GM18499 (cell line): Measurements from ENCODE around the gene NR5A2.

Source experiments
- ATAC-seq: cut with Tn5 transposase; IDR thresholded peaks from one replicate; pipeline ENCODE4 v1.9.1; 2021; ENCODE audit warnings: moderate number of reproducible peaks; ENCODE audit not compliant: insufficient read depth, unreplicated experiment

The NR5A2 gene

DNA sequence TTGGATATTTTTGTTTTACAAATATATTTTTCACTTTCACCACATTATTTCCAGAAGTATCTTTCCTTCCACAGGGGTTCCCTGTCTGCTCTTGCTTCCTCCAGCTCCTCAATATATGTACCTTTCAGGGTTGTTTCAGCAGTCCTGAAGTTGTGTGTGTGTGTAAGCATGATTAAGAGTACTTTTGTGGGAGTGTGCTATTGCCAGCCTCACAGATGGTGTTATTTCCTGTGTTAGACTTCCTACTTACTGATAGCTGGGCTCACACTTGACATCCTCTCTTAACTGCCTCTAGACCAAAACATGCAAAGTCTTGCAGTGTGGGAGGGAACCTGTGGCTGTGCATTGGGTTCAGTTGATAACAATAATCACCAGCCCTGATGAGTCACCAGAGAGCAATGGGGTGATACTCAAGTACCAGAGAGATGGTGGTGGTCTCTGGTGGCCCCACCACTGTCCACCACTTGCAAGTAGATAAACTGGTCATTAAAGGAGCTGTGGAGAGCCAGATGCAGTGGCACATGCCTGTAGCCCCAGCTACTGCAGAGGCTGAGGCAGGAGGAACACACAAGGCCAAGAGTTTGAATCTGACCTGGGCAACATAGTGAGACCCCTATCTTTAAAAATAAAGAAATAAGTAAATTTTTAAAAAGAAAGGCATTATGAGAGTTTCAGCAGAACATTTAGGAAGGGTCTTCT lies 126.7 kb downstream of the NR5A2 start:
- peak; percentile 90 for ATAC-seq

GRCh38 chr1:200157715-200158114 lies 130.2 kb downstream of the NR5A2 start:
- no peak for ATAC-seq

DNA sequence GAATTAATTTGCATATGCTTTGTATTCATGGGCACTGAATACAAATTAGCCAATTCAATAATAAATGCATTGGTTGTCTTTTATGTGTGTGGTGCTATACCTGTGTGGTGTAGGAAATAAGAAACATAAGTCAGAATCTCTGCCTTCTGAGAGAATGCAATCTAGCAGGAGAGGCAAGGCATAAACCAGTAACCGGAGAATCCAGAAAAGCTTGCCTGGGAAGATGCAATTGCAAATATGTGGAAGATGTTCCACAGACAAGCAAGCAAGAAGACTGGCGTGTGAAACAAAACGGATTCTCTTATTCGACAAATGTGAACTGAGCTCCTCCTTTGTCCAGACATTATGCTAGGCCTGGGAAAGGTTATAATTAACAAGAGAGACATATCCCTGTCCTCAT lies 134.3 kb downstream of the NR5A2 start:
- no peak for ATAC-seq

DNA sequence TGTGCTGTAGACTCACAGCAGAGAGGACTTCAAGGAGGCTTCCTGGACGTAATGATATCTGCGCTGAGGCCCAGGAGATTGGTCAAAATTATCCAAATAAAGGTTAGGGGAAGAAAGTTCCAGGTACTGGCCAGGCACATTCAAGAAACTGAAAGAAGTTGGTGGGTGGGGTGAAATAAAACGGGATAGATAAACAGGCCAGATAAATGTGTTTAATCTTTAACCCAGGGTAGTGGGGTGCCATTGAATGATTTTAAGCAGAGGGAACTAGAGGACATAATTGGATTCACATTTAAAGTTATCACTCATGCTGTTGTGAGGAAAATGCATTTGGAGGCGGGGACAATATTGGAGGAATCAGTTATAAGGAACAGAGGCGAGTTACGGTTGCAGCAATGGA lies 134.7 kb downstream of the NR5A2 start:
- ATAC-seq, result no peak

DNA sequence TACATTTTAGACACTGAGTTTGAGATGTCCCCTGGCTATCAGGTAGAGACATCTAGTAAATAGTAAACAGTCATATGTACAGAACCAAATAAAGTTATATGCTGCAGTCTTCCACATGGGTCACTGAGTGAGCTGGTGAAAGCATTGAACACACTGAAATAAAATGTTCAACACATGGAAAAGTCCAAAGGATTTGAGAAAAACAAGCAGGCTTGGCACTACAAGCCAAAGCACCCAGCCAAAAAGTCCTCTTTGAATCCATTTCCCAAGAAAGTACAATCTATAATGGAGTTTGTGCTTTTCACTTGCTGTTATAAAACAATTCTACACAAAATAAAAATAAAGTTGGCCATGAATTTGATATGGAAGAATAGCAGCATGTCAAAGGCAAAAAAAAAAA lies 135.4 kb downstream of the NR5A2 start:
- ATAC-seq, result no peak

DNA sequence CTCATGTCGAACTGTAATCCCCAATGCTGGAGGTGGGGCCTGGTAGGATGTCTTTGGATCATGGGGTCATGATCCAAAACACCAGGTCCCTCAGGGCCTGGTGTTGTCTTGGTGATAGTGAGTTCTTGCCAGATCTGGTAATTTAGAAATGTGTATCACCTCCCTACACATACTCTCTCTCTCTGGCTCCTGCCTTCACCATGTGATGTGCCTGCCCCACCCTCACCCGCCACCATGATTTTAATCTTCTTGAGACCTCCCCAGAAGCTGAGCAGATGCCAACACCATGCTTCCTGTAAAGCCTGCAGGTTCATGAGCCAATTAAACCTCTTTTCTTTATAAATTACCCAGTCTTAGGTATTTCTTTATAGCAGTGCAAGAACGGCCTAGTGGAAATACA lies 136.4 kb downstream of the NR5A2 start:
- ATAC-seq, result no peak

DNA sequence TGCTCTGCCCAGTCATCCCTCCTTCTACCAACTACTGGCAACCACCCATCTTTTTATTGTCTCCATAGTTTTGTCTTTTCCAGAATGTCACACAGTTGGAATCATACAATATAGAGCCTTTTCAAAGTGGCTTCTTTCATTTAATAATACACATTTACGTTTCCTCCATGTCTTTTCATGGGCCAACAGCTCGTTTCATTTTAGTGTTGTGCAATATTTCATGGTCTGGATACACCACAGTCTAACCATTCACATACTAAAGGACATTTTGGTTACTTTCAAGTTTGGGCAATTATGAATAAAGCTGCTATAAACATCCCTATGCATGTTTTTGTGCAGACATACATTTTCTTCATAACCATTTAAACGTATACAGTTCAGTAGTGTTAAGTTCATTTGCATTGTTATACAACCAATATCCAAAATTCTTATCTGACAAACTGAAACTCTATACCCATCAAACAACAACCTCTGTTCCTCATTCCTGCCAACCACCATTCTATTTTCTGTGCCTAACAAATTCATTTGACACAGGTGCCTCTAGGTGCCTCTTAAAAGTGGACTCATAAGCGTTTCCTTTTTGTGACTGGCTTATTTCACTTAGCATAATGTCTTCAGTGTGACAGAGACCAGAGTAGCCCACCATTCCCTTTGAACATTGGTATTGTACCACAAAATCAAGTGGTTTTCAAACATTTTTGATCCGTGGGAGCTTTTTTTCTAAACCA lies 138.1 kb downstream of the NR5A2 start:
- ATAC-seq, result no peak

DNA sequence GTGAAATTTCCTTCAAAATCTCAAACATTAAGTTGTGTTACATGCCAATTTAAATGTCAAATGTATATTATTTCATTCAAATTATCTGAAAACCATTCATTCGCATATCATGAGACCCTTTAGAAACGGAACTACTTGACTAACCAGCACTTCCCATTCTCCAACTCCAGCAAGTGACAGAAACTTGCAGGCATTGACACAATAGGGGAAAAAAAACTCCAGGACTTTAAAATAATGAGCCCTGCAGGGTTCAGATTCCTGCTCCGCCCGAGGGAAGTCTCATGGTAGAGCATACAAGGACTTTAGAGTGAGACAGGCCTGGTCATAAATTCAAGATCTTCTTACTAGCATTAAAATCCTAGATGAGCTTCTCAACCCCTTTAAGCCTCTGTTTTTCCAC lies 138.9 kb downstream of the NR5A2 start:
- no peak for ATAC-seq

DNA sequence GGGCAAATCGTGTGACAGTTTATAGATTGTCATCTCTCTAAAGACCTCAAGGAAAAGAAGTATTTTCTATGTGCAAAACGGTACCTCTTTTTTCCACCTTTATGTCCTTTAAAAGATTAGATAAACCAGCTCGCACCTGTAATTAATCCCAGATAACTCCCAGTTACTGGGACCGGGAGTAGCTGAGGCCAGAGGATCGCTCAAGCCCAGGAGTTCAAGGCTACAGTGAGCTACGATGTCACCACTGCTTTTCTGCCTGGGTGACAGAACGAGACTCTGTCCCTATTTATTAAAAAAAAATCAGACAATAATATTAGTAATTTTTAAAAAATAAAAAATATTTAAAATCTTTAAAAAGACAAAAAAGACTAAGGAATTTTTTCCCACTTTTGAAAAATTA lies 141.4 kb downstream of the NR5A2 start:
- ATAC-seq, result no peak

DNA sequence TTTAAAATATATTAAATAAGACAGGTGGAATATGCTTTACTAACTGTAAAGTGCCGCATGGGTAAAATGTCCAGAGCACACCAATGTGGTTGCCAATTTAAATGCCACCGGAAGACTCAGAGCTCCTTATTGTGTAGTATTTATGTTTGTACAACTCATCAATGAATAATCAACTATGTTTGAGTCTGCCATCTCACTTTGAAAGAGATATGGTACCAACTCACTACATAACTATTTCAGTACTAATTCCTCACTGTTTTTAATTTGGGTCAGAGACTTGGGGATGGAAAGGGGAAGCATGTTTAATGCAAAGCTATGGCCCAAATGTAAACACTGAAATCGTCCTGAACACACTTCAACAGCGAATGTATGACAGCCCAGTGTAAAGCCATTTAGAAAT lies 144.8 kb downstream of the NR5A2 start:
- no peak for ATAC-seq

GRCh38 chr1:200173097-200173618 lies 145.6 kb downstream of the NR5A2 start:
- ATAC-seq, result no peak

- no peak for ATAC-seq
These were observed 147.2 kb downstream of the NR5A2 start for GRCh38 chr1:200174525-200175295.

GRCh38 chr1:200176181-200176580 lies 148.7 kb downstream of the NR5A2 start:
- no peak for ATAC-seq

- no peak for ATAC-seq
These were observed 149.3 kb downstream of the NR5A2 start for GRCh38 chr1:200176798-200177197.

DNA sequence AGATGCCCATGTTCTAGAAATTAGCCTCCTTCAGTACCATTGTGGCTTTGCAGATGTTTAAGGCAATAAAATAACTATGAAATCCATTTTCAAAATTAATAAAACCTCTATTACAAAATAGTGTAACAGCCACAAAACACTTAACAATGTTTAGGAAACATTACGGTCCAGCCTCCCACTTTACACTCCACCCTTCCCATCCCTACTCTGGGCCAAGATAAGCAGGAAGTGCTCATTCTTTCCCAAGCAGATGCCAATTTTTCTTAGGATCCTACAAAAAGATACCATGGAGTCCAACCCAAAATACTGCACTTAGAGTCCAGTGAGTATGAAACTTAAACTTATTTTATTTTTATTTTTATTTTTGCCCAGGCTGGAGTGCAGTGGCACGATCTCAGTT lies 150.8 kb downstream of the NR5A2 start:
- no peak for ATAC-seq

GRCh38 chr1:200179126-200179780 lies 151.7 kb downstream of the NR5A2 start:
- no peak for ATAC-seq

DNA sequence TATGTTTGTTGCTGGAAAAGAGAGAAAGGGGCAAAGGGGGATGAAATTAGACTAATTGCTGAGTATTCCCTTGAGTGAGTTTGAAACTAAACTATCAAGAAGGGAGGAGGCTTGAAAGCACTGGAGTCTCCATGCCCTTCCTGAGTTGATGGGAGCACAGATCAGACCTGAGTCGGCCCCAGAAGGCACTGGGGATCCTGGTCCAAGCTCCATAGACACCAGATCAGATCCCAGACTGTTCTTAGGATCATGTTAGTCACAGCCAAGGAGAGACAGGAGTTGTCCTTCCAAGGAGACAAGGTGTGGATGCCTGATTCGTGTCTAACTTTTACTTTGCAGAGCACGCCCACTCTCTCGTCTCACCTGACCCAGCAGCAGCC lies 152.3 kb downstream of the NR5A2 start:
- ATAC-seq, result no peak

DNA sequence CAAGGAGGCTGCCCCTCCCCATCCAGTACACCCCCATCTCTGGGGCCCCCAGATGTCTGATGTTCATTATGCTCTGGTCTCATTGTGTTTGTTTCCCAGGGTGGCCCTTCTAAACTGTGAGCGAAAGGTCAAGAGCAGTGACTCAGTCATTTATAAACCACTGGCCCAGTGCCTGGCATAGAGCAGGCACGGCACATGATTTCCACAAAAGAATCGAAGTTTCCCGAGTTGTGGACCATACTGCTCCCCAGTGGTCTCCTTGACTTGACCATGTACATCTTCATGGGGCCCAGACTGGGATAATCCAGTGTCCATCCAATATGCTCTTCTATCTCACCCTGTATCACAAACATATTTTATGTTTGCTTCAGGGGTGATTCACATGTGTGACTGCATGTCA lies 153.3 kb downstream of the NR5A2 start:
- no peak for ATAC-seq

DNA sequence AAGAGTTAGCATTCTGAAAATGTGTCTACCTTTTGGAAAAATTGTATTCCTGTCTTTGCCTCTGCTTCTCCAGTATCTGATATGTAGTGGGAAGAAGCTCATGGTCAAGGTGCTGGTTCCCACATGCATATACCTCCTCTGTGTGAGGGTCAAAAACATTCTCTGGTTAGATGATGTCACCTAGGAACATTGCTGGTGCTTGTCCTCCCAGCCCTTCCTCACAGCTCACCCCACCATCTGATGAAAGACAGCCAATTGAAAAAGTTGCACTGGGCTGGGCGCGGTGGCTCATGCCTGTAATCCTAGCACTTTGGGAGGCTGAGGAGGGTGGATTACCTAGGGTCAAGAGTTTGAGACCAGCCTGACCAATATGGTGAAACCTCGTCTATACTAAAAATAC lies 154.4 kb downstream of the NR5A2 start:
- no peak for ATAC-seq

DNA sequence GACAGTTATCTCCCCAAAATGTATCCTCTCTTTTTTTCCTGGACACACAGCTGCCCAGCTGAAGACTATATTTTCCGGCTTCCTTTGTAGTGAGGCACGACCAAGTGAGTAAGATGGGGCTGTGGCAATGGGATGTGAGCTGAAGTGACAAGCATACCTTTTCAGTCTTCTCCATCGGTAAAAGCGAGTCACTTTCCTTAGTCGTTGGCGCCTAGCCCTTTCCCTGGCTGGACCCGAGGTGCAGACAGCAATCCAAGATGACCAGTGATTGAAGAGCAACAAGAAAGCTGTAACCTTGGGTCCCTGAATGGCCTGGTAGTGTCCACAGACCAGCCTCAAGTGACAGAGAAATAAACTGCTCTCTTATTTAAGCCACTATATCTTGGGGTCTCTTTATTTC lies 155.2 kb downstream of the NR5A2 start:
- ATAC-seq, result no peak

- ATAC-seq, result no peak
These were observed 156.1 kb downstream of the NR5A2 start for GRCh38 chr1:200183637-200184036.
